Stimulated activated naive CD8-positive, alpha-beta T cell treated with anti-CD3 and anti-CD28 coated beads, Interleukin-15, Interleukin-2, amounts not matched to agents 100 ng/mL and 50 ng/mL, for 24 hours (primary cell): Measurements from ENCODE around the gene C22orf31.
A peak's percentile ranks its signal among the peaks of the same experiment; 100 is the strongest.

Experiments used
- H3K27ac Mint-ChIP-seq: one replicate; pipeline ENCODE4 v1.8.0; 2021; ENCODE audit warnings: mild to moderate bottlenecking, mixed read lengths
- H3K27me3 Mint-ChIP-seq: one replicate; pipeline ENCODE4 v1.8.0; 2021; ENCODE audit warnings: mixed read lengths
- H3K36me3 Mint-ChIP-seq: one replicate; pipeline ENCODE4 v1.8.0; 2021; ENCODE audit warnings: low read depth, mixed read lengths
- H3K4me1 Mint-ChIP-seq: one replicate; pipeline ENCODE4 v1.8.0; 2021; ENCODE audit warnings: low read depth, mixed read lengths
- H3K4me3 Mint-ChIP-seq: one replicate; pipeline ENCODE4 v1.8.0; 2021; ENCODE audit warnings: mild to moderate bottlenecking, mixed read lengths
- H3K9me3 Mint-ChIP-seq: one replicate; pipeline ENCODE4 v1.8.0; 2021; ENCODE audit warnings: mixed read lengths

Gene C22orf31

DNA sequence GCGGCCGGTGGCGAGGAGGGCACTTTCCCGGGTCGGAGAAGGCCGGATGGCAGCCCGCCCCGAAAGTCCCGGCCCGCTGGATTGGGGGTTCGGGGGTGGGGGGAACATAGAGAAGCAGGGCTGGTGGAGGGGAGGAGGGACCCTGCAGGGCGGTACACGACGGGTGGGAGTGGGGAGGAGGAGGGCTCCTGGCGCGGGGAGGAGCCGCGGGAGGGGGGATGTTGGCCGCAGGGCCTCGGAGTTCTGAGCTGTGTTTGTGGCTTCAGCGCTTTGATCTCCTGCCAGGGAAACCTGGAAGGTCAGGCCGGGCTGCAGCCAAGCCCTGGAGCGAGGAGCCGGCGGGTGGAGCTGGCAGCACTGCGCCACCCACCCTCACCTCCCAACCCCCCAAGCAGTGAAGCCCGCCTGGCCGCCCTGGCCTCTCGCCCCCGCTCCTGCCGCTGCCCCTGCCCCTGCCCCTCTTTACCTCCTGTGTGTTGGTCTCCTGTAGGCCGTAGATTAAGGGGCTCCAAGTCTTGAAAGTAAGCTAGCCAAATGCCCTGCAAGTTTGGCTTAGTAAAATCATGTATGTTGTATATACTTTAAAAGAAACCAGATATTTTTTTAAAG is 30.9 kb downstream of the C22orf31 start:
- H3K4me1 Mint-ChIP-seq: peaks cover 15% of the 10 kb centered on the region
- peak overlapping the region; percentile 58 for H3K4me3 Mint-ChIP-seq
- no peaks in the 10 kb centered on the region for H3K9me3 Mint-ChIP-seq
- no peak overlapping the region for H3K27ac Mint-ChIP-seq
- no peaks in the 10 kb centered on the region for H3K36me3 Mint-ChIP-seq
- H3K27me3 Mint-ChIP-seq: peaks cover 58% of the 10 kb centered on the region

DNA sequence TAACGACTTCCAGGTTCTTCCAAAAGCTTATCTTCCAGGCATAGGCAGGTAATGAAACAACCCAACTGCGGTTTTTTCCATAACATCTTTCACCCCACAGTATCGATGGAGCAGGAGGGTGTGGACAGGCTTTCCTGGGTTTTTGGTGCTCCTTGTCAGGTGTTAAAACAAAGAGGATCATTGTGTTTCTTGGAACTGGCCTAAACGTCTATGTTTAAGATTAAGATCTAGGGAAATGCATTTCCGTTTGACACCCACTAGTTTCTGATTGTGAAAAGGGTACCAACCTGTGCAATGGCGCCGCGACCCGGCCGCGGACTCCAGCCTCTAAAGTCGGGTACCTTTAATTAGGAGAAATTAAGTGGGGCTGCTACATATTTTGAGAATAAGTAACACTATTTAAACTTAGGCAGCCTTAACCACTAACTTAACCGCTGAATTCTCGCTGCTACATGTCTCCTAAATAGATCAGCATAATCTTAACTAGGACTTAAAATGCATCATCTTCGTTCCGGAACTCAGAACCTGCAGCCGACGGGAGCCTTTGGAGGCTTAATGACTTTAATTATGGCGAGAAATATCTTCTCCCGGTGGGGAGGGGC is 31.5 kb downstream of the C22orf31 start:
- Mint-ChIP-seq H3K36me3 (no peaks in the 10 kb centered on the region), H3K27ac (no peak overlapping the region), H3K4me1 (peaks cover 15% of the 10 kb centered on the region), H3K4me3 (peak overlapping the region; percentile 58), H3K27me3 (peaks cover 62% of the 10 kb centered on the region), H3K9me3 (no peaks in the 10 kb centered on the region)

DNA sequence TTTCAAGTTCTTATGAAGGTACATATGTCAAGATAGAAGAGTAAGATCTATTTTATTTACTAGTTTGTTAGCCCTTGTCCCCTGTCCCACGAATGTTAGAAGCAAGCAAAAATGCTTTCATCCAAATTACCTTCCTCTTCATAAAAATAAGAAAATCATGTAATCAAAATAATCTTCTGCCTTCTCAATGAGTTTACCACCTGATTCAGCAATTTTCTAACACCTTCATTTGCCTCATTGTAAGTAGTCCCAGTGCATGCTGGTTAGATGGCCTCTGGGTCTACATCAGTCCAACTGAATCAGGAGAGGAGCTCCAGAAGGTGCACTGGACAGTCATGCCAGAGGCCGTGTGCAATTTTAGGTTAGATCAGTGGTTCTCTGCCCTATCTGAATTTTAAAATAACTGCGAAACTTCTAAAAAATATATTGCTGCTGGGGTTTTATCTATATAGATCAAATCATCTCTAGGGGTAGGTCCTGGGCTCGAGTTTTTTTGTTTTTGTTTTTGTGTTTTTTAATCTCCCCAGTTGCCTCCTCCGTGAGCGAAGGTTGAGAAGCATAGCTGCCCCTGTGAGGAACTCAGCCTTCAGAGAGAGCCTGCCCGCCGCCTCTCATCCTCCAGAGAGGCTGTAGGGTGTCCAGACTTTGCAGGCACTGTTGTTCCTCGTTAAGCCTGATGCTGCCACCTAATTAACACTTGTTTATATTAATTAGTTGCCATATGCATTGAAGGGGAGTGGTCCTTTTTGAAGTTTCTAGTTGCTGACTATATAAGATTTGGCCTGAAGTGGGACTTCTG is 32.2 kb downstream of the C22orf31 start:
- Mint-ChIP-seq H3K36me3 (no peaks in the 10 kb centered on the region), H3K4me3 (no peak overlapping the region), H3K27me3 (peaks cover 59% of the 10 kb centered on the region), H3K9me3 (no peaks in the 10 kb centered on the region), H3K27ac (no peak overlapping the region), H3K4me1 (peaks cover 15% of the 10 kb centered on the region)

DNA sequence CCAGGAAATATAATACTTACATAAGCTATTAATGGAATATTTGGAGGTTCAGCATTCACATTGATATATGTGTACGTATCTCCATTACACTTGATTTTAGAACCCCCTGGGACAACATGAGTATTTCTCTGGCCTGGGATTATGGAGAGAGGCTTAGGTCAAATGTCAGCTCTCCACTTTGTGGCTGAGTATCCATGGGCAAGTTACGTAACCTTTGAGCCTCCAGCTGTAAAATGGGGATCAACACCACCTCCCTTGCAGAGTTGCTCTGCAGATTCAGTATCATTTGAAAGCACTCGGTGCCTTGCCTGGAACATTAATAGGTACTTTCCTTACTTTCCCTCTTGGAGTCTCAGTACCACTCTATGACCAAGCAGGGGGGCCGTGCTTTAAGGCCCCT is 33.2 kb downstream of the C22orf31 start:
- H3K4me3 Mint-ChIP-seq: no peak overlapping the region
- no peaks in the 10 kb centered on the region for H3K36me3 Mint-ChIP-seq
- no peak overlapping the region for H3K27ac Mint-ChIP-seq
- peaks cover 15% of the 10 kb centered on the region for H3K4me1 Mint-ChIP-seq
- H3K27me3 Mint-ChIP-seq: peaks cover 61% of the 10 kb centered on the region
- no peaks in the 10 kb centered on the region for H3K9me3 Mint-ChIP-seq

DNA sequence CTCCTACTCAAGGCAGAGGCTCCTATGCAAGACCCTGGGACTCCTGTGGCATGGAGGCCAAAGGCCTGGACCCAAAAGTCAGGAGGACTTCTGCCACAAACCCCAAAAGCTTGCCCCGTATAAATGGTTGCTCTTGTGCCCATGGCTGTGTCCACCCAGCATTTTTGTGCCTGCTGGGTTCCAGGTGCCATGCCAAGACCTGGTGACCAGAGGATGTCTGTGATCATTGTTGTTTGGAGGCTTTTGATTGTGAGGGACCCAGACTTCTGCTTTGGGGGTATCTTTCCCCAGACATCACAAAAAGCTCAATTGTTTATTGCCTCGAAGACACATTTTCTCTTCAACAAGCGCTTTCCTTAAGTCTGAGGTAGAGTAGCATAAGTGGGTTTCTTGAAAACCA is 35.1 kb downstream of the C22orf31 start:
- Mint-ChIP-seq H3K27me3 (peaks cover 57% of the 10 kb centered on the region), H3K9me3 (no peaks in the 10 kb centered on the region), H3K4me1 (peaks cover 15% of the 10 kb centered on the region), H3K27ac (no peak overlapping the region), H3K4me3 (no peak overlapping the region), H3K36me3 (no peaks in the 10 kb centered on the region)

DNA sequence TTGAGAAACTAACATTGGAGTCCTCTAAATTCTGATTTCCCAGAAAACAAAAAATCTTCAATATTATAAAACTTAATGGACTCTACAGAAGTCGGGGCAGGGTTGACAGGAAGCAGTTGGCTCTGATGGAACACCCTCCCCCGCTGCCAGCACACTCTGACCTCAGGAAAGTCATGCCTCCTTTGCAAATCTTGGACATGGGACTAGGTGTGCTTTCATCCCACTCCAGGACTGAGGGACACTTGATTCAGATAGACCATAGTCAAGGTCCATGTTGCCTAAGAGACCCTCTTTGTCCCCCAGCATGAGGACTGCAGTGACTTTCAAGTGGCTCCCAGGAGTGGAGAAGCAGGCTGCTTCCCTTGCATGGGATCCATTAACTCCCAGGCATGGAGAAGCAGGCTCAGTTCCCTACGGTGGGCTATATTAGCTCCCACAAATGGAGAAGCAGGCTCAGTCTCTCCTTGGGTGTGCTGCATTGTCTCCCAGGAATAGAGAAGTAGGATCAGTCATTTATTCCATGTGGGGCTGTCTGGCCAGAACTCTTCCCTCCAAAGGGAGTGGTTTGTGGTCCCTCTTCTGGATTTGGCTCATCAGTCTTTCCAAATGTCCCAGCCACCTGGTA is 38.3 kb downstream of the C22orf31 start:
- no peaks in the 10 kb centered on the region for H3K4me1 Mint-ChIP-seq
- no peaks in the 10 kb centered on the region for H3K36me3 Mint-ChIP-seq
- H3K27ac Mint-ChIP-seq: no peak overlapping the region
- peaks cover 4% of the 10 kb centered on the region for H3K9me3 Mint-ChIP-seq
- peaks cover 40% of the 10 kb centered on the region for H3K27me3 Mint-ChIP-seq
- no peak overlapping the region for H3K4me3 Mint-ChIP-seq

DNA sequence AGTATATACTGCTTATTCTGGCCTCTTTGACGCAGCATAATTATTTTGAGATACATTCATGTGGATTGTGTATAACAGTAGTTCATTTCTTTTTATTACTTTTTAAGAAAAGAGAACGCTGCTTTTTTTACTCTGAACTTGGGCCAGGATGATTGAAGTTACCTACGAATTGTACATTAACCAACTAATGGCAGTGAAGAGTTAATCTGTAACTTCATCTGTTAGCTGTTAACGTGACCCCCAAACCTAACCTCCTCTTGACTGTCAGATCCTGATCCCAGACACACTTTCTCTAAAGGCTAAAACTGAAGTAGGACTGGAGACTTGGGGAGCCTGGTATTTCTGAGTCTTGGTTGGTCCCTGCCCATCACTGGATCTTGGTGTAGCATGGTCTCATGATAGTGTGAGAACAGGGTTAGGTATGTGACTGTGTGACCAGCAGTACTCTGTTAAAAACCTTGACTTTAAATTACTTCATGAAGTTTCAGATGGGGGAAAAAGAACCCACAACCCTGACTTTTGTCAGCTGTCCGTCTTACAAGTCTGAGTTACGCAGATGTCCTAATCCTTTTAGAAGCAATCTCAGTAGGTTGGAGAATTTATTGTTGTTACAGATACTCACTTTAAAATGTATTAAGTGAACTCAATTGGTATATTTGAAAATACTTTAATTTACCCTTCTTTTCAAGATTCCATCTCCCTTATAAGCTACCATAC is 39.4 kb downstream of the C22orf31 start:
- H3K9me3 Mint-ChIP-seq: peaks cover 5% of the 10 kb centered on the region
- no peaks in the 10 kb centered on the region for H3K4me1 Mint-ChIP-seq
- peaks cover 40% of the 10 kb centered on the region for H3K27me3 Mint-ChIP-seq
- no peaks in the 10 kb centered on the region for H3K36me3 Mint-ChIP-seq
- H3K27ac Mint-ChIP-seq: no peak overlapping the region
- H3K4me3 Mint-ChIP-seq: no peak overlapping the region

DNA sequence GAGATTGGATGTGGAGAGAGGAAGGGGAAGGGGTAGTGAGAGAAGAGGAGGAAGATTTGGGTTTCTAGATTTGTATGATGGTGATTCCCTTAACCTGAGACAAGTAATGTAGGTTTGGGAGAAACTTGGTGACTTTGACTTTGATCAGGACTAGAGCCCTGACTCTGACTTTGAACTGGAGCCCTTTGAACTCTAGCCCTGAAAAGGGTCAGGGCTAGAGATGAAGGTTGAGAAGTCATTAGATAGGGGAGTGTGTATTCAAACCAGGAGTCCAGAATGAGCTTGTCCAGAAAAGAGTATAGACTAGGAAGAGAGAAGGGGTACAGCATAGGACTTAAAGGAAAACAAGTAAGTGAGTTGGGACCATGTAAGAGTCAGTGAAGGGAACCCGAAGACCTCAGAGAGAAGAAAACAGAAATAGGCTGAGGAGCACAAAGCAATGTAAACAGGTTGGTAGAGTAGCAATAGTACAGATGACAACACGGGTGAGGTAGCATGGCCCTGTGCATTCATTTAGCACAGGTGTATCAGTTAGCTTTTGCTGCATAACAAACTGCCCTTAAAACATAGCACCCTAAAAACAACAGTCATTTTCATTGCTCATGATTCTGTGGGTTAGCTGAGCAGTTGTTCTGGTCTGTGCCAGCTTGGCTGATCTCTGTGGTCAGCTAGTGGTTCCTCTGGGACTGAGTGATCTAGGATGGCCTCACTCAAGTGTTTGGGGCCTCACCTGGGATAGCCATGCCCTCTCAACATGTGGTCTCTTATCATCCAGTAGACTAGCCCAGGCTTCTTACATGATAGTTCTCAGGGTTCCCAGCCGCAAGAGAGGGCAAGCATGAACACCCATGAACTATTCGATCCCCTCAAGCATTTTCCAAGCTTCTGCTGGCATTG is 43.1 kb downstream of the C22orf31 start:
- H3K36me3 Mint-ChIP-seq: no peaks in the 10 kb centered on the region

DNA sequence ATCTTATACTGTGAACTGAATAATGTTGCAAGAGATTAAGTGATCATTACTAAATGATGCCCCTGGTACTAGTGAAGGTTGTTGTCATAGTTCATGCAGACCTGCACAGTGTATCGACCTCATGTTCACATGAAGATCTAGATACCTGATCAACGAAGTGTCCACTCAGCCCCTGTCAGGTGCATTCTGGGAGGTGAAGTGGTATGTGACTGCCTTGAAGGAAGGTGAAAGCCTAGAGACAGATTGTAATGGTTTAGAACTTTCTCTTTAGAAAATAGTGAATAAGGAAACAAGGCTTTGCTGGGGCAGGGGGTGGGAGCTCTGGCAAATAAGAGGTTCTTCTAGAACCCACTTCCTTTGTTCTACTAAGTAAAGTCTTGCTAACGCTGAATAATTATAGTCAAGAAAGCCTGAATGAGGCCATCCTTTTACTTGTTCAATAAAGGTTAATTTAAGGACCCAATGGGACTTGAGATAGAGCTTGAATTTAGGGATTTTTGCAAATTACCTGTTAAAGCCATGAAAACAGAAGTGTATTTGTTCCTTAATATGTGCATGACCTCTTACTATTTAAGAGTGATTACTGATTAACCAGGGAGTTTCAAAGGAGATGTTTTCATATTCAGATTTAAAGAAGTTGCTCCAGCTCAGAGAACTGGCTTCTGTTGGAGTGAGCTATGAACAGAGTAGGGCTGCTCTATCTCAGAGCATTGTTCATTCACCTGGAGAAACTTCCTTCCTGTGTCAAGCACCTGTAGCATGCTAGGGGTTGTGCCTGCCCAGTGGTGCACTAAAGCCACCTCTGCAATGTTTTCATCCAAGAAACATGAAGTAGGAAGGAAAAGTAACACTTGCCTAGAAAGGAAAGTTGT is 45.3 kb downstream of the C22orf31 start:
- Mint-ChIP-seq H3K27ac (no peak overlapping the region), H3K27me3 (peaks cover 21% of the 10 kb centered on the region), H3K36me3 (no peaks in the 10 kb centered on the region), H3K4me1 (peaks cover 13% of the 10 kb centered on the region), H3K4me3 (no peak overlapping the region), H3K9me3 (peaks cover 5% of the 10 kb centered on the region)

More for the DNA sequence above, 43.1 kb downstream of the C22orf31 start:
- Mint-ChIP-seq H3K4me1 (peaks cover 13% of the 10 kb centered on the region), H3K27me3 (peaks cover 28% of the 10 kb centered on the region), H3K9me3 (peaks cover 5% of the 10 kb centered on the region), H3K4me3 (no peak overlapping the region), H3K27ac (no peak overlapping the region)

DNA sequence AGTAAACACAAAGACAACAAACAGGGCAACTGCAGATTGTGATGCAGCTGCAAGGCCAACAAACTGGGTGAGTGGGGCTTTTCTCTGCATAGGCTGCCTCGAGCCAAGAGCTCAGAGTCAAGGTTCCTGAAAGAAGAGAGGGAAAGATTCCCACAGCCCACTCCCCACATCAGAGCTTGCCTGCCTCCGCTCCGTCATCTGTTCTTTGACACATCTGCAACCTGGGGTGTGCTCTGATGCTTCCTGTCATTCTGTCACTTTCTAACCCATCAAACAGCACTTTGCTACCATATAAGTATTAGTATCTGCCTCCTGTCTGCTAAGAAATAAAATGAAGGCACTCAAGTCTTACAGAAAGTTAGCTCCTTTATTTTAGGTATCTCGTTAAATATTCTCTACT is 46.9 kb downstream of the C22orf31 start:
- Mint-ChIP-seq H3K27me3 (peaks cover 28% of the 10 kb centered on the region), H3K36me3 (no peaks in the 10 kb centered on the region), H3K4me1 (peaks cover 13% of the 10 kb centered on the region), H3K27ac (no peak overlapping the region), H3K4me3 (no peak overlapping the region), H3K9me3 (peaks cover 5% of the 10 kb centered on the region)

DNA sequence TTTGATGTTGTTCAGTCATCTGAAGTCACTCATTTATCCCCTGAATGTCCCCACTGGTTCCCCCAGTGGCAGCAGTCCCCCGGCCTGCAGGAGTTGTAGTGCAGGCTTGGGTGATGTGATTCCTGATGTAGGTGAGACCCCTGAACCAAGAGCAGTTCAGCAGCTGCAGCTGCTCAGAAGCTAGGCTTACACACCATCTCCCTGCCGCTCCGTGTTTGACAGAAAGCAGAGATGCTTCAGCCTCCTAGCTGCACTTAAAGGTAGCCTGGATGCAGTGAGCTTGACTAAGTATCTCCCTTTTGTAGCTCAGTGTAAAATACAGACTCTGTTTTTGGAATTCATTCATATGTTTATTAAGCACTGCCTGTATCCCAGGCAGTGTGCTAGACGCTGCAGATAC is 47.3 kb downstream of the C22orf31 start:
- H3K9me3 Mint-ChIP-seq: peaks cover 5% of the 10 kb centered on the region
- H3K4me1 Mint-ChIP-seq: peaks cover 13% of the 10 kb centered on the region
- no peaks in the 10 kb centered on the region for H3K36me3 Mint-ChIP-seq
- H3K27ac Mint-ChIP-seq: no peak overlapping the region
- peaks cover 25% of the 10 kb centered on the region for H3K27me3 Mint-ChIP-seq
- H3K4me3 Mint-ChIP-seq: no peak overlapping the region

DNA sequence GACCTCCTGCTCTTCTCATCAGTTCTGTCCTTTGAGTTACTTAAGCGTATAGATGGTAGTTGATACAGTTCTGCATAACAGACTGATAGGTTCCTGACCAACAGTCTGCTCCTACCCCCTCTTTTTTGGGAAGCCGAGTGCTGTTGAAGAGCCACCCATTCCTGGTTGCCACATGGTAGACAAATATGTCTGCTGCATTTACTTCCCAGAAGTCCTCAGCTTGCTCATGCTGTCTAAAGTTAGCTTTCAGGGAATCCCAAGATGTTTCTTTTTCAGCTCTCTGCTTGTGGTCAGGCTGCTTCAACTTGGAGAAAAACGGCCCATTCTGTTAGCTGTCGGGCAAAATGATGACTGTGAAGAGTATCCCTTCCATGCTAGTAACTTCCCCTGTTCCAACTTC is 48.7 kb downstream of the C22orf31 start:
- Mint-ChIP-seq H3K9me3 (no peaks in the 10 kb centered on the region), H3K36me3 (no peaks in the 10 kb centered on the region), H3K27ac (no peak overlapping the region), H3K4me3 (no peak overlapping the region), H3K27me3 (peaks cover 23% of the 10 kb centered on the region), H3K4me1 (peaks cover 13% of the 10 kb centered on the region)

DNA sequence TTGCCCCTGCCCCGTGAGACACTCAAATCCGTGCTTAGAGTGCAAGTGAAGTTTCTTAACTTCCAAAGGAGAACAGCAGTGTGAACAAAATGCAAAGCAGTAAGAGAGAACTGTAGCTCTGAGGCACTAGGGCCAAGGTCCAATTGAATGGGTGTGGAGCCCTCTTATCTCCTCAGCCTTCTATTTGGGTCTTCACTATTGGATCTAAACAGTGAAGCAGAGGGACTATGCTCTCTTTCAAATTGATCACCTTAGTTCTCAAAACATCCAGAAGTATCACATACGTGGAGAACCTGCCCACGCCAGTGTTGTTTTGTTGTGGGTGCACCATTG is 49.6 kb downstream of the C22orf31 start:
- peaks cover 13% of the 10 kb centered on the region for H3K4me1 Mint-ChIP-seq
- H3K27ac Mint-ChIP-seq: no peak overlapping the region
- H3K9me3 Mint-ChIP-seq: no peaks in the 10 kb centered on the region
- H3K4me3 Mint-ChIP-seq: no peak overlapping the region
- peaks cover 21% of the 10 kb centered on the region for H3K27me3 Mint-ChIP-seq
- no peaks in the 10 kb centered on the region for H3K36me3 Mint-ChIP-seq
